ENCODE measurements around the gene PABPC1L2A.
"Not testable (repeated sequence)": the region's sequence is repeated elsewhere in the genome, so short reads cannot be mapped to it uniquely, and the experiment has no call there.

Gene PABPC1L2A

DNA sequence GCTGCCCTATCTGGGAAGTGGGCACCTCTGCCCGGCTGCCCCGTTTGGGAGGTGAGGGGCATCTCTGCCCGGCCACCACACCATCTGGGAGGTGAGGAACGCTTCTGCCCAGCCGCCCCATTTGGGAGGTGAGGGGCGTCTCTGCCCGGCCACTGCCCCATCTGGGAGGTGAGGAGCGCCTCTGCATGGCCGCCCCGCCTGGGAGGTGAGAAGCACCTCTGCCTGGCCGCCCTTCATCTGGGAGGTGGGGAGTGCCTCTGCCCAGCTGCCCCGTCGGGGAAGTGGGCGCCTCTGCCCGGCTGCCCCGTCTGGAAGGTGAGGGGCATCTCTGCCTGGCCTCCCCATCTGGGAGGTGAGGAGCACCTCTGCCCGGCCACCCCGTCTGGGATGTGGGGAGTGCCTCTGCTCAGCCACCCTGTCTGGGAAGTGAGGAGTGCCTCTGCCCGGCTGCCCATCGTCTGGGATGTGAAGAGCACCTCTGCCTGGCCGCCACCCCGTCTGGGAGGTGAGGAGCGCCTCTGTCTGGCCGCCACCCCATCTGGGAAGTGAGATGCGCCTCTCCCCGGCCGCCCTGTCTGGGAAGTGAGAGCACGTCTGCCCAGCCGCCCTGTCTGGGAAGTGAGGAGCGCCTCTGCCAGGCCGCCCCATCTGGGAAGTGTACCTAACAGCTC is 9.8 kb downstream of the PABPC1L2A start:
- H3K4me3 ChIP-seq (ENCODE audit: low read depth in 1 of 2, low read length in 2 of 2): no peak overlapping the region
- no peak overlapping the region for H2AFZ ChIP-seq (ENCODE audit: low read depth, low read length)
- no peaks in the 10 kb centered on the region for H3K27me3 ChIP-seq (ENCODE audit: insufficient read depth, low read length, poor library complexity)
- no peaks in the 10 kb centered on the region for H3K36me3 ChIP-seq (ENCODE audit: insufficient read depth, low read length)
- no peak overlapping the region for H3K9ac ChIP-seq (ENCODE audit: low read depth, low read length)
- H3K79me2 ChIP-seq (ENCODE audit: insufficient read depth, low read length): no peaks in the 10 kb centered on the region
- H4K20me1 ChIP-seq (ENCODE audit: insufficient read depth, low read length): no peaks in the 10 kb centered on the region
- H3K27ac ChIP-seq (ENCODE audit: low read length): no peak overlapping the region
- H3K4me1 ChIP-seq (ENCODE audit: insufficient read depth, low read length): no peaks in the 10 kb centered on the region
- no peaks in the 10 kb centered on the region for H3K9me3 ChIP-seq (ENCODE audit: insufficient read depth, low read length, severe bottlenecking)
- TF ChIP-seq EZH2 (IDR thresholded peaks at IDR 0.05; ENCODE audit: borderline replicate concordance, low read depth, low read length, severe bottlenecking) (no peak), CTCF (IDR thresholded peaks at IDR 0.05; ENCODE audit: borderline replicate concordance, extremely low read depth, low read length, poor library complexity, severe bottlenecking) (no peak)
- H3K4me2 ChIP-seq (ENCODE audit: insufficient read depth, low read length): no peak overlapping the region
- no peak for DNase-seq
- ATAC-seq (ENCODE audit: insufficient read depth, low read depth): no peak

- Histone ChIP-seq H3K36me3 (ENCODE audit: insufficient read depth, low read length) (no peaks in the 10 kb centered on the region), H3K4me3 (ENCODE audit: low read depth in 1 of 2, low read length in 2 of 2) (no peak overlapping the region), H3K9ac (ENCODE audit: low read depth, low read length) (no peak overlapping the region), H3K27ac (ENCODE audit: low read length) (no peak overlapping the region), H4K20me1 (ENCODE audit: insufficient read depth, low read length) (no peaks in the 10 kb centered on the region), H3K27me3 (ENCODE audit: insufficient read depth, low read length, poor library complexity) (no peaks in the 10 kb centered on the region), H3K79me2 (ENCODE audit: insufficient read depth, low read length) (no peaks in the 10 kb centered on the region), H3K4me2 (ENCODE audit: insufficient read depth, low read length) (no peak overlapping the region), H3K4me1 (ENCODE audit: insufficient read depth, low read length) (no peaks in the 10 kb centered on the region), H3K9me3 (ENCODE audit: insufficient read depth, low read length, severe bottlenecking) (no peaks in the 10 kb centered on the region), H2AFZ (ENCODE audit: low read depth, low read length) (no peak overlapping the region)
- DNase-seq (no peak), ATAC-seq (ENCODE audit: insufficient read depth, low read depth) (no peak)
- TF ChIP-seq EZH2 (IDR thresholded peaks at IDR 0.05; ENCODE audit: borderline replicate concordance, low read depth, low read length, severe bottlenecking): no peak
- TF ChIP-seq CTCF (IDR thresholded peaks at IDR 0.05; ENCODE audit: borderline replicate concordance, extremely low read depth, low read length, poor library complexity, severe bottlenecking): no peak
These were observed 10.6 kb downstream of the PABPC1L2A start for GRCh38 chrX:73068467-73069364.

DNA sequence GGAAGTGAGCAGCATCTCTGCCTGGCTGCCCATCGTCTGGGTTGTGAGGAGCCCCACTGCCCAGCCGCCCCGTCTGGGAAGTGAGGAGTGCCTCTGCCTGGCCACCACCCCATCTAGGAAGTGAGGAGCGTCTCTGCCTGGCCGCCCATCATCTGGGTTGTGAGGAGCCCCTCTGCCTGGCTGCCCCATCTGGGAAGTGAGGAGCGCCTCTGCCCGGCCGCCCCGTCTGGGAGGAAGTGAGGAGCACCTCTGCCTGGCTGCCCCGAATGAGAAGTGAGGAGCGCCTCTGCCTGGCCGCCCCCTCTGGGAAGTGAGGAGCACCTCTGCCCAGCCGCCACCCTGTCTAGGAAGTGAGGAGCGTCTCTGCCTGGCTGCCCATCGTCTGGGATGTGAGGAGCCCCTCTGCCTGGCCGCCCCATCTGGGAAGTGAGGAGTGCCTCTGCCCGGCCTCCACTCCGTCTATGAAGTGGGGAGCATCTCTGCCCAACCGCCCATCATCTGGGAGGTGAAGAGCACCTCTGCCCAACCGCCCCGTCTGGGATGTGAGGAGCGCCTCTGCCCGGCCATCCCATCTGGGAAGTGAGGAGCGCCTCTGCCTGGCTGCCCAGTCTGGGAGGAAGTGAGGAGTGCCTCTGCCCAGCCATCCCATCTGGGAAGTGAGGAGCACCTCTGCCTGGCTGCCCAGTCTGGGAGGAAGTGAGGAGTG is 11.4 kb downstream of the PABPC1L2A start:
- not testable (repeated sequence) for H2AFZ ChIP-seq (ENCODE audit: low read depth, low read length); H3K4me1 ChIP-seq (ENCODE audit: insufficient read depth, low read length); H3K27ac ChIP-seq (ENCODE audit: low read length); H3K4me3 ChIP-seq (ENCODE audit: low read depth in 1 of 2, low read length in 2 of 2); H3K36me3 ChIP-seq (ENCODE audit: insufficient read depth, low read length); H3K9ac ChIP-seq (ENCODE audit: low read depth, low read length); ATAC-seq (ENCODE audit: insufficient read depth, low read depth); H3K9me3 ChIP-seq (ENCODE audit: insufficient read depth, low read length, severe bottlenecking); DNase-seq; H4K20me1 ChIP-seq (ENCODE audit: insufficient read depth, low read length); H3K4me2 ChIP-seq (ENCODE audit: insufficient read depth, low read length); H3K79me2 ChIP-seq (ENCODE audit: insufficient read depth, low read length); H3K27me3 ChIP-seq (ENCODE audit: insufficient read depth, low read length, poor library complexity)

DNA sequence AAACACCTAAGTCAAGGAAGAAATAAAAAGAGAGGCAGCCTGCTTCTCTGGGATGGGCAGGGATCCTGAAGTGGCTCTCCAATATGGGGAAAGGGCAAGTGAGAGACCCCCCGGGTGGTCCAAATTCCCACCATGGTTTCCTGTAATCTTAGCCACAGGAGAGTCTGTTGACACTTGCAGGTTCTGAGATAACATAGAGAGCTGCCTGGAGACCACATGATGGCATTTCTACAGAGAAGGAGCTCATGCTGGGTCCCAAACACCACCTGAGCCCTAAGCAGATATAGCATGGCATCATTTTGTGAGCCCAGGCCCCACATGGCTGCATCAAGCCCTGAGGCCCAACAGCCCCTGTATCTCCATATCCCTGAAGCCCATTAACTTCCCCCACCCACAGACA is 50.4 kb downstream of the PABPC1L2A start:
- DNase-seq (no peak), ATAC-seq (ENCODE audit: insufficient read depth, low read depth) (no peak)
- Histone ChIP-seq H3K4me1 (ENCODE audit: insufficient read depth, low read length) (no peaks in the 10 kb centered on the region), H3K27ac (ENCODE audit: low read length) (no peak overlapping the region), H3K4me2 (ENCODE audit: insufficient read depth, low read length) (no peak overlapping the region), H2AFZ (ENCODE audit: low read depth, low read length) (no peak overlapping the region), H3K27me3 (ENCODE audit: insufficient read depth, low read length, poor library complexity) (no peaks in the 10 kb centered on the region), H4K20me1 (ENCODE audit: insufficient read depth, low read length) (no peaks in the 10 kb centered on the region), H3K4me3 (ENCODE audit: low read depth in 1 of 2, low read length in 2 of 2) (no peak overlapping the region), H3K79me2 (ENCODE audit: insufficient read depth, low read length) (no peaks in the 10 kb centered on the region), H3K9me3 (ENCODE audit: insufficient read depth, low read length, severe bottlenecking) (no peaks in the 10 kb centered on the region), H3K36me3 (ENCODE audit: insufficient read depth, low read length) (no peaks in the 10 kb centered on the region), H3K9ac (ENCODE audit: low read depth, low read length) (no peak overlapping the region)
- TF ChIP-seq CTCF (IDR thresholded peaks at IDR 0.05; ENCODE audit: borderline replicate concordance, extremely low read depth, low read length, poor library complexity, severe bottlenecking) (no peak), EZH2 (IDR thresholded peaks at IDR 0.05; ENCODE audit: borderline replicate concordance, low read depth, low read length, severe bottlenecking) (no peak)

Measured in DND-41 (cell line).